Mesenchymal stem cell (in vitro differentiated cells and primary cell): Measurements from ENCODE around the gene TSPAN11.

Source experiments
- DNase-seq: peaks from one replicate; pipeline ENCODE4 v3.0.0-alpha.2; 2013
- H2AFZ ChIP-seq: one replicate; pipeline ENCODE4 v1.6.1; 2013; ENCODE audit warnings: low read depth, mild to moderate bottlenecking, control low read depth, inconsistent platforms, low read length, moderate library complexity
- H2AK5ac ChIP-seq: 2 replicates; pipeline ENCODE4 v1.6.1; 2013; ENCODE audit warnings: low read length, moderate library complexity, mild to moderate bottlenecking, inconsistent platforms; ENCODE audit not compliant: severe bottlenecking
- H2BK120ac ChIP-seq: one replicate; pipeline ENCODE4 v1.6.1; 2013; ENCODE audit warnings: low read depth, mild to moderate bottlenecking, inconsistent platforms, low read length, moderate library complexity
- H2BK12ac ChIP-seq, 2 experiments: one replicate each; pipeline ENCODE4 v1.6.1; 2013; ENCODE audit warnings: inconsistent platforms in 2 of 2, low read length in 2 of 2, mild to moderate bottlenecking in 2 of 2, moderate library complexity in 2 of 2, control low read depth in 1 of 2
- H2BK15ac ChIP-seq: one replicate; pipeline ENCODE4 v1.6.1; 2013; ENCODE audit warnings: mild to moderate bottlenecking, low read depth, inconsistent platforms; ENCODE audit not compliant: poor library complexity, severe bottlenecking
- H2BK5ac ChIP-seq: 2 replicates; pipeline ENCODE4 v1.6.1; 2013; ENCODE audit warnings: low read depth, mild to moderate bottlenecking, low read length, control low read depth, inconsistent platforms; ENCODE audit not compliant: poor library complexity, severe bottlenecking
- H3K14ac ChIP-seq, 2 experiments: one replicate each; pipeline ENCODE4 v1.6.1; 2013; ENCODE audit warnings: inconsistent platforms in 2 of 2, low read length in 2 of 2, control low read depth in 1 of 2, mild to moderate bottlenecking in 1 of 2, moderate library complexity in 1 of 2
- H3K18ac ChIP-seq, 2 experiments: one replicate each; pipeline ENCODE4 v1.6.1; 2013; ENCODE audit warnings: inconsistent platforms in 2 of 2, low read length in 2 of 2, control low read depth in 1 of 2, low read depth in 1 of 2, mild to moderate bottlenecking in 1 of 2
- H3K23ac ChIP-seq, 2 experiments: one replicate each; pipeline ENCODE4 v1.6.1; 2013; ENCODE audit warnings: inconsistent platforms in 2 of 2, low read length in 2 of 2, mild to moderate bottlenecking in 2 of 2, moderate library complexity in 2 of 2, control low read depth in 1 of 2
- H3K27ac ChIP-seq: 2 replicates; pipeline ENCODE4 v1.5.1; 2013; ENCODE audit warnings: mild to moderate bottlenecking, moderate library complexity, low read length, control low read depth, inconsistent platforms; ENCODE audit not compliant: poor library complexity, severe bottlenecking
- H3K27me3 ChIP-seq, 2 experiments: 2 replicates each; pipeline versions ENCODE4 v1.6.1 to v1.7.0; 2013; ENCODE audit warnings: low read length in 2 of 2, mild to moderate bottlenecking in 2 of 2, moderate library complexity in 2 of 2, control low read depth in 1 of 2, inconsistent platforms in 1 of 2; ENCODE audit not compliant: control insufficient read depth in 1 of 2, insufficient read depth in 1 of 2
- H3K36me3 ChIP-seq, 2 experiments: 2 replicates each; pipeline versions ENCODE4 v1.6.1 to v1.7.0; 2013; ENCODE audit warnings: low read length in 2 of 2, control low read depth in 1 of 2, inconsistent platforms in 1 of 2, low read depth in 1 of 2, mild to moderate bottlenecking in 1 of 2; ENCODE audit not compliant: insufficient read depth in 2 of 2, control insufficient read depth in 1 of 2
- H3K4ac ChIP-seq, 2 experiments: one replicate each; pipeline ENCODE4 v1.6.1; 2013; ENCODE audit warnings: inconsistent platforms in 2 of 2, low read length in 2 of 2, mild to moderate bottlenecking in 2 of 2, moderate library complexity in 2 of 2, control low read depth in 1 of 2, low read depth in 1 of 2
- H3K4me1 ChIP-seq: 2 replicates; pipeline ENCODE4 v1.6.1; 2013; ENCODE audit warnings: low read depth, low read length, control low read depth; ENCODE audit not compliant: control insufficient read depth, insufficient read depth
- H3K4me2 ChIP-seq: 2 replicates; pipeline ENCODE4 v1.6.1; 2013; ENCODE audit warnings: low read length, mild to moderate bottlenecking, inconsistent platforms; ENCODE audit not compliant: poor library complexity, severe bottlenecking
- H3K4me3 ChIP-seq, 2 experiments: 2 replicates each; pipeline versions ENCODE4 v1.5.1 to v1.7.0; 2013; ENCODE audit warnings: low read length in 2 of 2, mild to moderate bottlenecking in 2 of 2, control low read depth in 1 of 2, low read depth in 1 of 2; ENCODE audit not compliant: insufficient read depth in 1 of 2
- H3K79me1 ChIP-seq: replicated peaks from 2 replicates; pipeline ENCODE4 v1.6.1; 2013; ENCODE audit warnings: mild to moderate bottlenecking, control low read depth, low read length, inconsistent platforms; ENCODE audit not compliant: poor library complexity, severe bottlenecking
- H3K9ac ChIP-seq: 2 replicates; pipeline ENCODE4 v1.7.0; 2013; ENCODE audit warnings: mild to moderate bottlenecking, low read length, moderate library complexity
- H3K9me3 ChIP-seq: 2 replicates; pipeline ENCODE4 v1.7.0; 2013; ENCODE audit warnings: mild to moderate bottlenecking, low read length; ENCODE audit not compliant: control insufficient read depth
- H4K8ac ChIP-seq: one replicate; pipeline ENCODE4 v1.6.1; 2013; ENCODE audit warnings: inconsistent platforms, mild to moderate bottlenecking, low read length, moderate library complexity
- H4K91ac ChIP-seq: one replicate; pipeline ENCODE4 v1.6.1; 2013; ENCODE audit warnings: mild to moderate bottlenecking, low read length, inconsistent platforms
- WGBS: methylation state at CpG from one replicate; pipeline ENCODE4 v1.1.7; 2013; ENCODE audit warnings: mixed read lengths; 5-methylcytosine and 5-hydroxymethylcytosine counted together

TSPAN11 gene

DNA sequence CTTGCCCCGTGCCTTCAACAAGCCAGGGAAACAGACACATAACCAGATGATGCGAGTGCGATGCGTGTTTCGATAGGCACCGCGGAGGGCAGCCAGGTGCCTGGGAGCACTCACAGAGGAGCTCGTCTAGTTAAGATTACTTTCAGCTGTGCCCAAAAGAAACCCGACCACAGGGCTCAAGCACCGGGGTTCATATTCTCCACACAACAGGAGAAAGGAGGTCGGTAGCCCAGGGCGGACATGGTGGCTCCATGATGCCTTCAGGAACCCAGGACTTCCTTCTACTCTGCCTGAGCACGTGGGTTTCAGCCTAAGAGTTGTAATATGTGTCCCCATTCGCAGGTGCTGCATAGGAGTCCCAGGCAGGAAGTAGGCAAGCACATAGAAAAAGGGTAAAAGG lies 93.4 kb downstream of the TSPAN11 start:
- Histone ChIP-seq H3K4me1 (no peaks in the 10 kb centered on the region), H3K4me3 (no peak overlapping the region), H3K27ac (no peak overlapping the region), H4K8ac (no peak overlapping the region), H3K27me3 (peaks cover 0 to 21% of the 10 kb centered on the region in 2 experiments), H2BK15ac (no peak overlapping the region), H2AFZ (no peak overlapping the region), H3K18ac (no peak overlapping the region), H3K36me3 (no peaks in the 10 kb centered on the region), H2BK120ac (no peak overlapping the region), H3K14ac (no peak overlapping the region), H3K79me1 (no peaks in the 10 kb centered on the region), H2BK5ac (no peak overlapping the region), H3K9me3 (no peaks in the 10 kb centered on the region), H2BK12ac (no peak overlapping the region), H3K23ac (no peak overlapping the region), H3K4me2 (no peak overlapping the region), H3K9ac (no peak overlapping the region), H4K91ac (no peak overlapping the region), H3K4ac (no peak overlapping the region), H2AK5ac (no peak overlapping the region)
- 93% methylated on average over 14 of the region's 14 CpGs for whole genome bisulfite sequencing
- no peak for DNase-seq

DNA sequence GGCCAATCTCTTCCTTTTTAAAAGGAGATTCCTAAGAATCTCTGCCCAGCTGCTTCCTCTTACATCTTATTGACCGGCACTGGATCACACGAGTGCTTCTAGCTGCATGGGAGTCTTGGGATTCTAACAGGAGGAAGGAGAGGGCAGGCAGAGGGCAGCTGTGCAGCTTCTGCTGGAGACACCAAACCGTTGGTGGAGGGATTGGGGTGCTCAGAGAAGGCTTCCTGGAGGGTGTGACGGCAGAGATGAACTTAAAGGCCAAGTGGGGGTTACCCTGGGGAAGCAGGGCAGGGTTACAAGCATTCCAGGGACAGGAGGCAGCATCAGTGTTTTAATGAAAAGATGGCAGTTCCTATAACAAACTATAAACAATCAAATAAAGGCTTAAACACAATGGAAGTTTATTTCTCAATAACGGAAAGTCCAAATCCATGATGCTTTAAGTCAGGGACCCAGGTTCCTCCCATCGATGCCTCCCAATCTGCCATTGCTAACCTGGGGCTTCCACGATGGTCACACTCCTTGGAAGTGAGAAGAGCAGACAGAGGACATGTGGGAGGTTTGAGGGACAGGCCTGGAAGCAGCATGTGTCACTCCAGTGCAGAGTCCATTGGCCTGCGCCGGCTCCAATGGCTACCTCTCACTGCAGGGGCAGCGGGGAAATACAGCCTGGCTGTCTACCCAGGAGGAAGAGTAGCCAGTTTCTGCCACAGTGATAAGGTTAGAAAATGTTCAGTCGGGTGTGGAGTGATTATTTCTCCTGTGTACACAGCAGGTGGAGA lies 94.0 kb downstream of the TSPAN11 start:
- Histone ChIP-seq H3K27ac (no peak overlapping the region), H3K79me1 (no peaks in the 10 kb centered on the region), H3K14ac (no peak overlapping the region), H2AFZ (no peak overlapping the region), H3K18ac (no peak overlapping the region), H3K27me3 (peaks cover 0 to 21% of the 10 kb centered on the region in 2 experiments), H3K9me3 (no peaks in the 10 kb centered on the region), H3K23ac (no peak overlapping the region), H2BK5ac (no peak overlapping the region), H2BK12ac (no peak overlapping the region), H2BK120ac (no peak overlapping the region), H2BK15ac (no peak overlapping the region), H3K36me3 (no peaks in the 10 kb centered on the region), H3K4me2 (no peak overlapping the region), H3K4me1 (no peaks in the 10 kb centered on the region), H3K9ac (no peak overlapping the region), H3K4me3 (no peak overlapping the region), H2AK5ac (no peak overlapping the region), H4K8ac (no peak overlapping the region), H3K4ac (no peak overlapping the region), H4K91ac (no peak overlapping the region)
- DNase-seq: no peak
- WGBS: 90% methylated on average over 11 of the region's 11 CpGs

DNA sequence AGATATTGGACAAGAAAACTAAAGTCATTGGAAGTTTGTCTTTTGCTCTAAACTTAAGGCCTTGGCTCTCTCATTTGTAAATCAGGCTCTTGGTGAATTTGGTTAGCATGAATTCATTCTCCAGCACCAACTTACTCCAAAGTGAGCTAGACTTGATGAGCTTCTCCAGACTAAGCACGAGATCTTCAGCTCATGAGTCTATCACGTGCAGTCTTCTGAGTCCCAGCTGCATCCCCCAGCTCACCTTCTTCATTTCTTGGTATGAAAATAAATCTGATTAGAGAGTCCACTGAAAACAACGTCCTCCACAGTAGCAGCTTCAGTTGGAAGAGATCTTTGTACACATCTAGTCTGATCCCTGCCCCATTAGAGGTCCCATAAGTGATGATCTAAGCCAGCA lies 94.6 kb downstream of the TSPAN11 start:
- no peak overlapping the region for H3K9ac ChIP-seq
- H3K27me3 ChIP-seq: peaks cover 0 to 21% of the 10 kb centered on the region in 2 experiments
- H2BK5ac ChIP-seq: no peak overlapping the region
- H3K4ac ChIP-seq: no peak overlapping the region
- no peaks in the 10 kb centered on the region for H3K4me1 ChIP-seq
- no peak overlapping the region for H2AFZ ChIP-seq
- no peak overlapping the region for H3K23ac ChIP-seq
- H3K9me3 ChIP-seq: no peaks in the 10 kb centered on the region
- H4K8ac ChIP-seq: no peak overlapping the region
- no peak overlapping the region for H2BK12ac ChIP-seq
- H3K14ac ChIP-seq: no peak overlapping the region
- DNase-seq: no peak
- no peak overlapping the region for H3K27ac ChIP-seq
- no peak overlapping the region for H2AK5ac ChIP-seq
- H2BK15ac ChIP-seq: no peak overlapping the region
- H3K4me3 ChIP-seq: no peak overlapping the region
- H3K4me2 ChIP-seq: no peak overlapping the region
- WGBS: 91% methylated on average over 3 of the region's 3 CpGs
- H2BK120ac ChIP-seq: no peak overlapping the region
- no peaks in the 10 kb centered on the region for H3K79me1 ChIP-seq
- no peak overlapping the region for H4K91ac ChIP-seq
- no peak overlapping the region for H3K18ac ChIP-seq
- no peaks in the 10 kb centered on the region for H3K36me3 ChIP-seq

DNA sequence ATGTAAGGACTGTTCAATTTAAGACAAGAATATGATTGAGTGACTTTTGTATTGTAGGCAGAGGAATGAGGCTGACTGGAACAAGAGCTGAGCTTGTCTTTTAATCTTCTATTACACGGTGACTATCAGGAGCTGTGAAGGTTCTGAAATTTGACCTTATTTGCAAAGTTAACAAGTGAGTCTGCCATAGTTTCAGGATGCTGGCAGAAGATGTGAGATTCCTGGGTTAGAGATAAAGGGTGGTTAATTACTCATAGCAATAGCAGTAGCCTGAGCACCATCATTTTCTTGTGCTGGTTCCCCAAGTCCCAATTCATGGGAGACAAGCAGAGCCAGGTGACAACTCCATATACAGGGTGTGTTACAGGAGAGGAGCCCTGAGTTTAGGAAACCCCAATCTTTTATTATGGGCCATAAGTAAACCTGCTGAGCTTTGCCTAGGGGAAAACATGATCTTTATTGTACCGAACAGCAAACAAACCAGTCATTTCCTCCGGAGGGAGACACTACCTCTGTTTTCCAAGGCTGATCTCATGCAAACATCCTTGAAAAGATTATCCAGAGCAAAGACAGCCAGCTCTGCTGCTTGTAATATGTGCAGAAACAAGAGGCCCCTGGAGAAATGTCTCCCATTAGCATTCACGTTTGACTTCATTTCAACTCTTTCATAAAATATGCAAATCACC lies 95.4 kb downstream of the TSPAN11 start:
- H2BK12ac ChIP-seq: no peak overlapping the region
- no peak overlapping the region for H2AK5ac ChIP-seq
- H4K91ac ChIP-seq: no peak overlapping the region
- H4K8ac ChIP-seq: no peak overlapping the region
- 53% methylated on average over 4 of the region's 4 CpGs for WGBS
- H3K4me3 ChIP-seq: no peak overlapping the region
- H2AFZ ChIP-seq: no peak overlapping the region
- H3K18ac ChIP-seq: no peak overlapping the region
- H2BK120ac ChIP-seq: no peak overlapping the region
- no peak overlapping the region for H3K4ac ChIP-seq
- no peaks in the 10 kb centered on the region for H3K36me3 ChIP-seq
- H3K9ac ChIP-seq: no peak overlapping the region
- no peak overlapping the region for H3K14ac ChIP-seq
- no peaks in the 10 kb centered on the region for H3K9me3 ChIP-seq
- no peak overlapping the region for H3K23ac ChIP-seq
- H3K27ac ChIP-seq: no peak overlapping the region
- H3K4me1 ChIP-seq: no peaks in the 10 kb centered on the region
- H2BK15ac ChIP-seq: no peak overlapping the region
- no peaks in the 10 kb centered on the region for H3K79me1 ChIP-seq
- H3K27me3 ChIP-seq: peaks cover 0 to 21% of the 10 kb centered on the region in 2 experiments
- no peak overlapping the region for H3K4me2 ChIP-seq
- DNase-seq: no peak
- no peak overlapping the region for H2BK5ac ChIP-seq
